ENCODE measurements around the gene PSMG4.

Gene PSMG4

DNA sequence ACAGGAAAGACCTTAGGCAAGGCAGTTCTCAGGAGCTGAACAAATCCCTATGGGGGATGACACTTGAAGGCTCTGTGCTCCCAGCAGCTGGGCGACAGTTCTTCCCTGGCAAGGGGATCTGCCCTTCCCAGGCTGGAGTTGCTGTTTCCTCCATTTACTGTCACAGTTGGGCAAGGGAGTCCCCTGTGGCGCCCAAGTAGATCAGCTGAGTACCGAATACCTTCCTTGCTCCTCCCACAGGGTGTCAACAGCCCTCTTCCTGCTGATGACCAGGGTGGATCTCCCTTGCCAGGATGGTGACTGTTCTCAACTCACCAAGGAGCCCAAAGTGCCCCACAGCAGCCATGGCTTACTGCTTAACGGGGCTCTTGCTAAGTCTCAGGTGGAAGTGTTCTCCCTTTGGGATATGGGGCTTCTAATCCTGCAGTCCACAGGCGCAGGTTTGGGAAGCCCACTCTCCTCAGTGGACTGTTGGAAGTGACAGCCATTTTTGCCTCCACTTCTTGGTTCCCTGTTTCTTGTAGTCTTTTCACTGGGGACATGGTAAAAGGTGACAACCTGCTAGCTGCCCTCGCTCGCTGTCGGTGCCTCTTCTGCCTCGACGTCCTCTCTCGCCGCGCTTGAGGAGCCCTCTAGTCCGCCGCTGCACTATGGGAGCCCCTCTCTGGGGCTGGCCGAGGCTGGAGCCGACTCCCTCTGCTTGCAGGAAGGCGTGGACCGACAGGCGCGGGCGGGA, 5.7 kb upstream of the PSMG4 start:
- no peak for DNase-seq

- DNase-seq: no peak
These were observed 5.2 kb upstream of the PSMG4 start for GRCh38 chr6:3253597-3253961.

DNA sequence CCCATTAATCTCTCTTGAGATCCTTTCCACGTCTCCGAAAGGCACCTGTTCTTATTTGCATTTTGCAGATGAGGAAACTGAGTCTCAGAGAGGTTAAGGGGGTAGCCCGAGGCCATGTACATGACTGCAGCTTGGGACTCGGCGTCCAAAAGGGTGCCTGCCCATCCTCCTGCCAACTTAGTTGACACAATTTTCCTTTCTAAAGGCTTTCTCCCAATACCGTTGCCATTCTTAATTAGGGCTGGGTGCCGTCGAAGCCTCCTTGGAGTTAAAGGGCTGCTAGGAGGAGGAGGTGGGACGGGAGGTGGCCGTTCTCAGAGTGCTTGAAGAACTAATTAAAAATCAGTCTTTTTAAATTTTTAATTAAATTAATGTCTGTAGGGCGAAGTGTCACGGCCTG, 546 bp upstream of the PSMG4 start:
- DNase-seq: no peak

DNA sequence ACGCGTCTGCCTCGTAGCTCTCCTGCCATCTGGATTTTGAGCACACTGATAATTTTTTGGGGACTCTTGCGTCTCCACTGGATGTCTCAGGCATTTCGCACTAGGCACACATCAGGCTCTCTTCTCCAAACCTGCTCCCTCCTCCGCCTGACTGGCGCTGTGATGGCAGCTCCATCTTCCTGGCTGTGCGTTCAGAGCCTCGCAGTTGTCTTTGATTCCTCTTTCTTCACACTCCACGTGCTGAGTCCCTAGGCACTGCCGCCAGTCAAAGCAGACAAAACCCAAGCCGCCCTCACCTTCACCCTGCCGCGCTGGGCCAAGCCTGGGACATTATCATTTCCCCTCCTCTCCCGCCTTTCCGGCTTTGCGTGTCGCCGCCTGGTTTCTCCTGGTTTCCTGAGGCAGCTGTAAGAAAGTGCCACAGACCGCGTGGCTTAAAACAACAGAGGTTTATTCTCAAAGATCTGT, 778 bp downstream of the PSMG4 start:
- DNase-seq: peak; percentile 32

GRCh38 chr6:3260296-3260695, 1.5 kb downstream of the PSMG4 start:
- no peak for DNase-seq

DNA sequence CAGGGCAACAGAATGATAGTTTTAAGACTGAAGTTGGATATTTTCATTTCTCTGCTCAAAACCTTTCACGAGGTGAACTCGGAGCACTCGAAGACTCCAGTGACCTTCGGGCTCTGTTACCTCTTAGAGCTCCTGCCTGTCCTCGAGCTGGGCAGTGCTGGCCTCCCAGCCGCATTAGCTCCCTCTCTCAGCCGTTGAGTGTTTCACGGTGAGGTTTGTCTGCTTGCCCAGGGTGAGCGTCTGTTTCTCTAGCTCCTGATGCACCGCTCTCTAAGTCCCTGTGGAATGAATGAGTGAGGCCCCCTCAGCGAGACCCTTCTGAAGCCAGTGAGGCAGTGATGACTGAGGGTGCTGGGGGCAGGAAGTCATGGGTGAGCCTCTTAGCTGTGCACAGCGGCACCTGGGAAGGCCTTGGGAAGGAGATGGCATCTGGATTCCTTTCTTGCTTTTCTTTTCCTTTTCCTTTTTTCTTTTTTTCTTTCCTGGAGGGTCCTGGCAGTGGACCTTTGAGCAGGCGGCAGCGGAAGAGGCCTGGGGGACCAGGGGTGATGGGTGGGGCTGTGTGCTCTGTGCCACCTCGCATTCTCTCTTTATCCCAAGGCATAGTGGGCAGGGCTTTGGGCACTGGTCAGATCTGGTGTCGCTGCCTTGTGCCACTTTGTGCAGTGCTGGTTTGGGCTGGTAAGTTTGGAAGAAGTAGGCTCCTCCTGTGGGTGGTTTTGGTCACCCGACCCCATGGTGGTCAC, 2.2 kb downstream of the PSMG4 start:
- no peak for DNase-seq

GRCh38 chr6:3261518-3261820, 2.7 kb downstream of the PSMG4 start:
- no peak for DNase-seq

GRCh38 chr6:3261921-3262320, 3.2 kb downstream of the PSMG4 start:
- DNase-seq: no peak

DNA sequence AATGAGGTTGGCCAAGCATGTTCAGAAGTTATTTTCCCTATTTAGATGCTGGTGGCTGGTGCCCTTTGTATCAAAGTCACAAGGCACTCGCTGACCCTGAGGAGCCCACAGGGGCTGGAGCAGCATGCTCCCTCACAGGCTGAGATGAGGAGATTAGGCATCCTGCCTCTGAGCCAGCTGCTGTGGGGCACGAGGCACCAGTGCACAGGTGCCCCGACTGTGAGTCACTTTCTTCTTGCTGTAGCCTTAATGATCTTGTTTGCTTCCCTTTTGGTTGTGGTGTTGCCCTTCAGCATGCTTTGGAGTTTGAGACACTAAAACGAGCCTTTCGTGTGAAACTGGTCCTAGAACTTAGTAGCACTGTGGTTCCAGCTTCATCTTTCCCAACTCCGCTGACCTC, 4.3 kb downstream of the PSMG4 start:
- DNase-seq: no peak

- no peak for DNase-seq
These were observed 5.6 kb downstream of the PSMG4 start for GRCh38 chr6:3264356-3264755.

GRCh38 chr6:3265671-3266070, 6.9 kb downstream of the PSMG4 start:
- no peak for DNase-seq

GRCh38 chr6:3266170-3266569, 7.4 kb downstream of the PSMG4 start:
- DNase-seq: no peak

- no peak for DNase-seq
These were observed 8.4 kb downstream of the PSMG4 start for GRCh38 chr6:3267162-3267561.

DNA sequence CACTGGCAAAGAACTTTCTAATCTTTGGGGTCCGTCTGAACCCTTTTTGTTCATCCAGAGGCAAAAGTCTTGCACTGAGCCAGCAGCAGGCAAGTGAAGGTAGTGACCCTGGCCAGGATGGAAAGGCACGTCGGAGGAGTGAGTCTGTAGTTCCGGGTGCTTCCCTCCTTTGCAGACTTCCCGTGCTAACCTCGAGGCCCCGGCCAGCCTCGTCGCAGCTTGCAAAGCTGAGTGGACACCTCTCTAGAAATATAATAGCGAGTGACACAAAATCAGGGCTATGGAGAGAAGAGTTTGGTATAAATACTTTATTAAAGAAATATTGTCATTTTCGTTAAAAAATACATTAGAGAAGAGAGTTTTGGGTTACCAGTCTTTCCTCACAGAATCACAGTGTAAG, 9.9 kb downstream of the PSMG4 start:
- no peak for DNase-seq

DNA sequence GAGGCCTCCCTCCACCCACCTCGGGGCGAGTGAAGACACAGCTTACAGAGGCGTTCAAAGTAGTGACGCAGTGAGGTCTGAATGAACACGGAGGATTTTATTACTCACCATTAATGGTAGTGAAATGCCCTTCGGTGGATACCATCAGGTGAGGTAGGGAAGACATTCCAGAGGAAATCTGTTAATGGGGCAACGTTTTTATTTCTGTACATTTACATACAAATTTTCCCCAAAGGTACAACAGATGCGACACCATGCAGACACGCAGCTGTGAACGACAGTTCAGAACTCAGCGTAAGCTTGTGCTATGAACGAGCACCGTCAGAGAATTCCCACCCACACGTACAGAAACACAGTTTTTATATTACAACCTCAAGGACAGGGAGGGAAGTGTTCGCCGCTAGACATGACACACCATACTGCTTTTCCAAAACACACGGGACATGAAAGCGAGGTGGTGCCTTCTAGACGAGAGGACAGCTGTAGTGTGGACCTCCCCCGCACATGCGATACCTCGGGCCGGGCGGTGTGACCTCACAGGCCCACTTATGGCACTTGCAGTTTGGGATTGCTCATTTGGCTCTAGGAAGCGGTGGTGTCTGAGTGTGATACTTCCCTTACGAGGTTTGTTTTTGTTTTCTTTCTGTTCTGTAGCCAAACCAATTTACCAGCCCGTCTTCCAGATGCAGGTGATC, 10.7 kb downstream of the PSMG4 start:
- no peak for DNase-seq

GRCh38 chr6:3270258-3270657, 11.5 kb downstream of the PSMG4 start:
- DNase-seq: no peak

- no peak for DNase-seq
These were observed 13.0 kb downstream of the PSMG4 start for GRCh38 chr6:3271756-3272155.

- no peak for DNase-seq
These were observed 14.3 kb downstream of the PSMG4 start for GRCh38 chr6:3272911-3273547.

- DNase-seq: no peak
These were observed 15.2 kb downstream of the PSMG4 start for GRCh38 chr6:3273707-3274521.

- DNase-seq: no peak
These were observed 17.7 kb downstream of the PSMG4 start for GRCh38 chr6:3276174-3277167.

GRCh38 chr6:3277251-3277650, 18.5 kb downstream of the PSMG4 start:
- DNase-seq: no peak

Data from CD4-positive, alpha-beta T cell treated with Interleukin-17A for 1 hour (primary cell).